Fibroblast of lung (primary cell): ENCODE results near the gene VWDE. TPM values are rescaled to one million over a fixed set of nuclear protein-coding genes. Genes with fewer than 3 reads are reported as not detected.

ENCODE experiments used
- DNase-seq, 2 donors: peaks; one replicate each; pipeline versions ENCODE4 v3.0.0 to v3.0.0-alpha.2; 2010; ENCODE audit warnings: low read depth in 2 of 2
- H2AFZ ChIP-seq: 2 replicates; pipeline ENCODE4 v1.5.1; 2012; ENCODE audit warnings: low read length, control low read depth, inconsistent platforms
- H3K27ac ChIP-seq: 2 replicates; pipeline ENCODE4 v1.5.1; 2011; ENCODE audit warnings: low read length, control low read depth; ENCODE audit not compliant: insufficient read depth
- H3K27me3 ChIP-seq: 2 replicates; pipeline ENCODE4 v1.5.1; 2011; ENCODE audit warnings: mild to moderate bottlenecking, low read length; ENCODE audit not compliant: control insufficient read depth, insufficient read depth
- H3K36me3 ChIP-seq: 2 replicates; pipeline ENCODE4 v1.5.1; 2011; ENCODE audit warnings: low read length; ENCODE audit not compliant: control insufficient read depth, insufficient read depth
- H3K4me1 ChIP-seq: 2 replicates; pipeline ENCODE4 v1.5.1; 2011; ENCODE audit warnings: low read length; ENCODE audit not compliant: control insufficient read depth, insufficient read depth; ENCODE audit errors: extremely low read depth
- H3K4me2 ChIP-seq: 2 replicates; pipeline ENCODE4 v1.5.1; 2011; ENCODE audit warnings: low read length, control low read depth; ENCODE audit not compliant: insufficient read depth; ENCODE audit errors: extremely low read depth
- H3K4me3 ChIP-seq, 4 experiments: fragments of 200-600 bp in 1 of 4; sonication (generic) in 1 of 4; replicated peaks in 1 of 4; 2 replicates each; pipeline ENCODE4 v1.5.1; 2011 to 2016; ENCODE audit warnings: low read length in 4 of 4, low read depth in 3 of 4, mild to moderate bottlenecking in 3 of 4, control low read depth in 2 of 4, inconsistent platforms in 1 of 4, mixed read lengths in 1 of 4; ENCODE audit not compliant: insufficient read depth in 1 of 4; ENCODE audit errors: control extremely low read depth in 1 of 4
- H3K79me2 ChIP-seq: 2 replicates; pipeline ENCODE4 v1.5.1; 2012; ENCODE audit warnings: mild to moderate bottlenecking, low read length, inconsistent platforms; ENCODE audit not compliant: control insufficient read depth, insufficient read depth
- H3K9ac ChIP-seq: 2 replicates; pipeline ENCODE4 v1.5.1; 2011; ENCODE audit warnings: mild to moderate bottlenecking, low read length, control low read depth; ENCODE audit not compliant: insufficient read depth
- H3K9me3 ChIP-seq: 2 replicates; pipeline ENCODE4 v1.5.1; 2012; ENCODE audit warnings: low read depth, low read length; ENCODE audit not compliant: control insufficient read depth, insufficient read depth
- H4K20me1 ChIP-seq: 2 replicates; pipeline ENCODE4 v1.5.1; 2011; ENCODE audit warnings: low read length; ENCODE audit not compliant: control insufficient read depth, insufficient read depth; ENCODE audit errors: extremely low read depth
- CTCF ChIP-seq, 2 donors: IDR thresholded peaks in 1 of 2; conservative IDR thresholded peaks in 1 of 2; 1 replicate in 1 of 2; 2 replicates in 1 of 2; pipeline ENCODE4 v1.5.1; 2011 to 2012; ENCODE audit warnings: low read length in 2 of 2, control low read depth in 1 of 2, inconsistent platforms in 1 of 2, low read depth in 1 of 2, mild to moderate bottlenecking in 1 of 2
- EZH2 ChIP-seq: IDR thresholded peaks from 2 replicates; pipeline ENCODE4 v1.5.1; 2012; ENCODE audit warnings: low read length, control low read depth, mild to moderate bottlenecking; ENCODE audit errors: missing control alignments
- polyA plus RNA-seq, 2 donors: library from polyadenylated mRNA; depleted of rRNA in 1 of 2; stranded (reverse) in 1 of 2; unstranded in 1 of 2; fragments of >200 nt; gene quantifications; 2 replicates each; pipeline ENCODE4 v1.2.1, GENCODE V29; 2011 to 2012; ENCODE audit warnings: missing spikeins in 1 of 2
- total RNA-seq: library from RNA; depleted of rRNA; stranded (reverse); fragments of >200 nt; gene quantifications from 2 replicates; pipeline ENCODE4 v1.2.1, GENCODE V29; 2014

Gene VWDE
- total and polyA plus RNA-seq, 2 donors (not counting 1 experiment from before 2014, with no cell fraction given), result 0.09 to 0.17 TPM

- DNase-seq, result peak; percentile 47 to 72
- H3K4me1 ChIP-seq, result no peaks in the 10 kb centered on the region
- H3K4me3 ChIP-seq, result no peak overlapping the region
- no peaks in the 10 kb centered on the region for H4K20me1 ChIP-seq
- no peaks in the 10 kb centered on the region for H3K27me3 ChIP-seq
- no peaks in the 10 kb centered on the region for H3K36me3 ChIP-seq
- H2AFZ ChIP-seq, result no peak overlapping the region
- H3K4me2 ChIP-seq, result no peak overlapping the region
- no peaks in the 10 kb centered on the region for H3K9me3 ChIP-seq
- no peaks in the 10 kb centered on the region for H3K79me2 ChIP-seq
- peak; percentile 86 to 96 for TF ChIP-seq CTCF (conservative IDR thresholded peaks at IDR 0.05 in 1 of 2, IDR thresholded peaks at IDR 0.05 in 1 of 2; ENCODE audit: low read depth in 1 of 2, low read length in 2 of 2)
- TF ChIP-seq EZH2, result no peak
- no peak overlapping the region for H3K27ac ChIP-seq
- no peak overlapping the region for H3K9ac ChIP-seq
These were observed 14.5 kb downstream of the VWDE start for GRCh38 chr7:12389089-12389700.

GRCh38 chr7:12386313-12386740 is 17.3 kb downstream of the VWDE start:
- TF ChIP-seq CTCF (conservative IDR thresholded peaks at IDR 0.05 in 1 of 2, IDR thresholded peaks at IDR 0.05 in 1 of 2; ENCODE audit: low read depth in 1 of 2, low read length in 2 of 2) (no peak), EZH2 (no peak)
- DNase-seq, result no peak
- H3K27me3 ChIP-seq, result no peaks in the 10 kb centered on the region
- no peak overlapping the region for H2AFZ ChIP-seq
- no peak overlapping the region for H3K4me2 ChIP-seq
- no peaks in the 10 kb centered on the region for H3K9me3 ChIP-seq
- no peak overlapping the region for H3K9ac ChIP-seq
- H3K4me3 ChIP-seq, result no peak overlapping the region
- H3K27ac ChIP-seq, result no peak overlapping the region
- no peaks in the 10 kb centered on the region for H3K79me2 ChIP-seq
- H3K36me3 ChIP-seq, result no peaks in the 10 kb centered on the region
- no peaks in the 10 kb centered on the region for H4K20me1 ChIP-seq
- no peaks in the 10 kb centered on the region for H3K4me1 ChIP-seq

GRCh38 chr7:12385364-12385786 is 18.3 kb downstream of the VWDE start:
- no peak overlapping the region for H3K4me3 ChIP-seq
- H3K79me2 ChIP-seq, result no peaks in the 10 kb centered on the region
- H3K4me2 ChIP-seq, result no peak overlapping the region
- H4K20me1 ChIP-seq, result no peaks in the 10 kb centered on the region
- no peaks in the 10 kb centered on the region for H3K4me1 ChIP-seq
- no peak overlapping the region for H3K27ac ChIP-seq
- TF ChIP-seq CTCF (conservative IDR thresholded peaks at IDR 0.05 in 1 of 2, IDR thresholded peaks at IDR 0.05 in 1 of 2; ENCODE audit: low read depth in 1 of 2, low read length in 2 of 2), result no peak
- no peak for TF ChIP-seq EZH2
- no peaks in the 10 kb centered on the region for H3K27me3 ChIP-seq
- H3K36me3 ChIP-seq, result no peaks in the 10 kb centered on the region
- no peak overlapping the region for H2AFZ ChIP-seq
- no peak overlapping the region for H3K9ac ChIP-seq
- H3K9me3 ChIP-seq, result no peaks in the 10 kb centered on the region
- no peak for DNase-seq
